Measurements from ENCODE around the gene AQP10.

DNA sequence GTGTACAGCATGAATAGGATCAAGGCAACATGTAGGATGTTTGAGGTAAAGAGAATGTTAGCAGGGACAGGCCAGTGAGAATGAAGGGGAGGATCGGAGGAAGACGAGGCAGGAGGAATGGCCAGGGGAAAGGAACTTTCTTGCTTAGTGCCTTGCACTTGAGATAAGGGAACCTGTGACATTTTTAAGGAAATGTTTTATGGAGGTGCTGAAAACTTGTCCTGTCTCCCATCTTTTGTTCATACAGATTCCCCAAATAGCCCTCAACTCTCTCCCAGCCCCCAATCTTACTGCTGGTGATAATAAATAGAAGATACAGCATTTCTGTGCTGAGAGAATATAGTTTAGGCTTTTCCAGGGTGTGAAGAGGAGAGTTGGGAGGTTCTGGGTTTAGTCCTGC, 18.0 kb downstream of the AQP10 start:
- no peak for TF ChIP-seq EZH2 (IDR thresholded peaks at IDR 0.05; ENCODE audit: borderline replicate concordance, low read depth, low read length, poor library complexity, severe bottlenecking)
- TF ChIP-seq, protein P1, sequence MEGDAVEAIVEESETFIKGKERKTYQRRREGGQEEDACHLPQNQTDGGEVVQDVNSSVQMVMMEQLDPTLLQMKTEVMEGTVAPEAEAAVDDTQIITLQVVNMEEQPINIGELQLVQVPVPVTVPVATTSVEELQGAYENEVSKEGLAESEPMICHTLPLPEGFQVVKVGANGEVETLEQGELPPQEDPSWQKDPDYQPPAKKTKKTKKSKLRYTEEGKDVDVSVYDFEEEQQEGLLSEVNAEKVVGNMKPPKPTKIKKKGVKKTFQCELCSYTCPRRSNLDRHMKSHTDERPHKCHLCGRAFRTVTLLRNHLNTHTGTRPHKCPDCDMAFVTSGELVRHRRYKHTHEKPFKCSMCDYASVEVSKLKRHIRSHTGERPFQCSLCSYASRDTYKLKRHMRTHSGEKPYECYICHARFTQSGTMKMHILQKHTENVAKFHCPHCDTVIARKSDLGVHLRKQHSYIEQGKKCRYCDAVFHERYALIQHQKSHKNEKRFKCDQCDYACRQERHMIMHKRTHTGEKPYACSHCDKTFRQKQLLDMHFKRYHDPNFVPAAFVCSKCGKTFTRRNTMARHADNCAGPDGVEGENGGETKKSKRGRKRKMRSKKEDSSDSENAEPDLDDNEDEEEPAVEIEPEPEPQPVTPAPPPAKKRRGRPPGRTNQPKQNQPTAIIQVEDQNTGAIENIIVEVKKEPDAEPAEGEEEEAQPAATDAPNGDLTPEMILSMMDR (conservative IDR thresholded peaks at IDR 0.05; ENCODE audit: low read depth, low read length): no peak

All from A673 (cell line).